Activated CD4-positive, CD25-positive, alpha-beta regulatory T cell treated with anti-CD3 and anti-CD28 coated beads, Interleukin-2, amount 50 U/mL, for 24 hours (primary cell): ENCODE measurements around the gene SLC9A5.
A peak's percentile ranks its signal among the peaks of the same experiment; 100 is the strongest.

Experiments
- ATAC-seq, 2 donors: fragments of 150-1000 bp; cut with Tn5 transposase; one replicate each; pipeline ENCODE4 v1.10.0; 2021; ENCODE audit warnings: mild to moderate bottlenecking in 1 of 2, moderate library complexity in 1 of 2

The SLC9A5 gene

GRCh38 chr16:67258161-67258835, 9.5 kb downstream of the SLC9A5 start:
- no peak for ATAC-seq

GRCh38 chr16:67259705-67260104, 10.9 kb downstream of the SLC9A5 start:
- no peak for ATAC-seq

- ATAC-seq, result no peak
Observed at GRCh38 chr16:67260426-67261063, 11.8 kb downstream of the SLC9A5 start.

- no peak for ATAC-seq
Observed at GRCh38 chr16:67263201-67263600, 14.4 kb downstream of the SLC9A5 start.

- ATAC-seq, result no peak
Observed at GRCh38 chr16:67264277-67264676, 15.5 kb downstream of the SLC9A5 start.

GRCh38 chr16:67264866-67265265, 16.1 kb downstream of the SLC9A5 start:
- no peak for ATAC-seq

- no peak for ATAC-seq
Observed at GRCh38 chr16:67265834-67266233, 17.1 kb downstream of the SLC9A5 start.

- no peak for ATAC-seq
Observed at GRCh38 chr16:67268136-67268579, 19.4 kb downstream of the SLC9A5 start.

GRCh38 chr16:67269766-67270165, 21.0 kb downstream of the SLC9A5 start:
- no peak for ATAC-seq

- no peak for ATAC-seq
Observed at GRCh38 chr16:67270931-67271338, 22.2 kb downstream of the SLC9A5 start.

- no peak for ATAC-seq
Observed at GRCh38 chr16:67271446-67271845, 22.7 kb downstream of the SLC9A5 start.

GRCh38 chr16:67275321-67275720, 26.5 kb downstream of the SLC9A5 start:
- ATAC-seq, result no peak

GRCh38 chr16:67277294-67277998, 28.7 kb downstream of the SLC9A5 start:
- no peak for ATAC-seq

- ATAC-seq, result no peak
Observed at GRCh38 chr16:67277999-67278772, 29.4 kb downstream of the SLC9A5 start.

GRCh38 chr16:67278773-67279295, 30.1 kb downstream of the SLC9A5 start:
- peak; percentile 46 to 55 for ATAC-seq

GRCh38 chr16:67279296-67280089, 30.7 kb downstream of the SLC9A5 start, which contains the start of gene PLEKHG4:
Gene PLEKHG4, plus strand, starts transcription at chr16:67279532. Its CDS starts 513 bp downstream, at chr16:67280045.
- peak; percentile 95 to 96 for ATAC-seq

GRCh38 chr16:67280090-67281015, 31.6 kb downstream of the SLC9A5 start:
- ATAC-seq, result no peak

GRCh38 chr16:67281536-67282446, 33.0 kb downstream of the SLC9A5 start:
- ATAC-seq, result no peak

GRCh38 chr16:67282447-67282805, 33.6 kb downstream of the SLC9A5 start:
- ATAC-seq, result no peak
